ENCODE results near the gene BRPF1. TPM values are rescaled to one million over a fixed set of nuclear protein-coding genes. Genes with fewer than 3 reads are reported as not detected.

Gene BRPF1
- total and polyA plus RNA-seq, 2 experiments from 2014 or later: 8.0 to 24.7 TPM

DNA sequence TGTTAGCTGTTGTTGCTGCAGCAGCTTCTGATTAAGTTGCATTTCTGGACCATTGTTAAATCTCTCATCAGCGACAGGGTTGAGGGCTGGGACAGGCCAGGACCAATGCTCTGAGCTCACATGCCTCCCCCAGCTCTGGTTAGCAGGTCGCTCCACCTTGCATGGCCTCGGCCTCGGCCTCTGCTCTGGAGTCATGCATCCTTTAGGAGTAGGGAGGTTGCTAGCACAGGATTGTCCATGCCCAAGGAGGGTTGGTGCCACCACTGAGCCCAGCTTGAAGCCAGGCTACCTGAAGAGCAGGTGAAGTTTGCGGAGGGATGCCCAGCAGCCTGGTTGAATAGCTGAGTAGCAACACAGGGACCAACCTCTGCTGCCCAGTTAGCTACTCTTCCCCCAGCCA is 39.1 kb upstream of the BRPF1 start (continued):
- TF ChIP-seq, protein P1, sequence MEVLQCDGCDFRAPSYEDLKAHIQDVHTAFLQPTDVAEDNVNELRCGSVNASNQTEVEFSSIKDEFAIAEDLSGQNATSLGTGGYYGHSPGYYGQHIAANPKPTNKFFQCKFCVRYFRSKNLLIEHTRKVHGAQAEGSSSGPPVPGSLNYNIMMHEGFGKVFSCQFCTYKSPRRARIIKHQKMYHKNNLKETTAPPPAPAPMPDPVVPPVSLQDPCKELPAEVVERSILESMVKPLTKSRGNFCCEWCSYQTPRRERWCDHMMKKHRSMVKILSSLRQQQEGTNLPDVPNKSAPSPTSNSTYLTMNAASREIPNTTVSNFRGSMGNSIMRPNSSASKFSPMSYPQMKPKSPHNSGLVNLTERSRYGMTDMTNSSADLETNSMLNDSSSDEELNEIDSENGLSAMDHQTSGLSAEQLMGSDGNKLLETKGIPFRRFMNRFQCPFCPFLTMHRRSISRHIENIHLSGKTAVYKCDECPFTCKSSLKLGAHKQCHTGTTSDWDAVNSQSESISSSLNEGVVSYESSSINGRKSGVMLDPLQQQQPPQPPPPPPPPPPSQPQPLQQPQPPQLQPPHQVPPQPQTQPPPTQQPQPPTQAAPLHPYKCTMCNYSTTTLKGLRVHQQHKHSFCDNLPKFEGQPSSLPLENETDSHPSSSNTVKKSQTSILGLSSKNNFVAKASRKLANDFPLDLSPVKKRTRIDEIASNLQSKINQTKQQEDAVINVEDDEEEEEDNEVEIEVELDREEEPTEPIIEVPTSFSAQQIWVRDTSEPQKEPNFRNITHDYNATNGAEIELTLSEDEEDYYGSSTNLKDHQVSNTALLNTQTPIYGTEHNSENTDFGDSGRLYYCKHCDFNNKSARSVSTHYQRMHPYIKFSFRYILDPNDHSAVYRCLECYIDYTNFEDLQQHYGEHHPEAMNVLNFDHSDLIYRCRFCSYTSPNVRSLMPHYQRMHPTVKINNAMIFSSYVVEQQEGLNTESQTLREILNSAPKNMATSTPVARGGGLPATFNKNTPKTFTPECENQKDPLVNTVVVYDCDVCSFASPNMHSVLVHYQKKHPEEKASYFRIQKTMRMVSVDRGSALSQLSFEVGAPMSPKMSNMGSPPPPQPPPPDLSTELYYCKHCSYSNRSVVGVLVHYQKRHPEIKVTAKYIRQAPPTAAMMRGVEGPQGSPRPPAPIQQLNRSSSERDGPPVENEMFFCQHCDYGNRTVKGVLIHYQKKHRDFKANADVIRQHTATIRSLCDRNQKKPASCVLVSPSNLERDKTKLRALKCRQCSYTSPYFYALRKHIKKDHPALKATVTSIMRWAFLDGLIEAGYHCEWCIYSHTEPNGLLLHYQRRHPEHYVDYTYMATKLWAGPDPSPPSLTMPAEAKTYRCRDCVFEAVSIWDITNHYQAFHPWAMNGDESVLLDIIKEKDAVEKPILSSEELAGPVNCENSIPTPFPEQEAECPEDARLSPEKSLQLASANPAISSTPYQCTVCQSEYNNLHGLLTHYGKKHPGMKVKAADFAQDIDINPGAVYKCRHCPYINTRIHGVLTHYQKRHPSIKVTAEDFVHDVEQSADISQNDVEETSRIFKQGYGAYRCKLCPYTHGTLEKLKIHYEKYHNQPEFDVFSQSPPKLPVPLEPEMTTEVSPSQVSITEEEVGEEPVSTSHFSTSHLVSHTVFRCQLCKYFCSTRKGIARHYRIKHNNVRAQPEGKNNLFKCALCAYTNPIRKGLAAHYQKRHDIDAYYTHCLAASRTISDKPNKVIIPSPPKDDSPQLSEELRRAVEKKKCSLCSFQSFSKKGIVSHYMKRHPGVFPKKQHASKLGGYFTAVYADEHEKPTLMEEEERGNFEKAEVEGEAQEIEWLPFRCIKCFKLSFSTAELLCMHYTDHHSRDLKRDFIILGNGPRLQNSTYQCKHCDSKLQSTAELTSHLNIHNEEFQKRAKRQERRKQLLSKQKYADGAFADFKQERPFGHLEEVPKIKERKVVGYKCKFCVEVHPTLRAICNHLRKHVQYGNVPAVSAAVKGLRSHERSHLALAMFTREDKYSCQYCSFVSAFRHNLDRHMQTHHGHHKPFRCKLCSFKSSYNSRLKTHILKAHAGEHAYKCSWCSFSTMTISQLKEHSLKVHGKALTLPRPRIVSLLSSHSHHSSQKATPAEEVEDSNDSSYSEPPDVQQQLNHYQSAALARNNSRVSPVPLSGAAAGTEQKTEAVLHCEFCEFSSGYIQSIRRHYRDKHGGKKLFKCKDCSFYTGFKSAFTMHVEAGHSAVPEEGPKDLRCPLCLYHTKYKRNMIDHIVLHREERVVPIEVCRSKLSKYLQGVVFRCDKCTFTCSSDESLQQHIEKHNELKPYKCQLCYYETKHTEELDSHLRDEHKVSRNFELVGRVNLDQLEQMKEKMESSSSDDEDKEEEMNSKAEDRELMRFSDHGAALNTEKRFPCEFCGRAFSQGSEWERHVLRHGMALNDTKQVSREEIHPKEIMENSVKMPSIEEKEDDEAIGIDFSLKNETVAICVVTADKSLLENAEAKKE (CRISPR knock-in tag; IDR thresholded peaks at IDR 0.05): no peak
- TF ChIP-seq ZNF331 (CRISPR knock-in tag; IDR thresholded peaks at IDR 0.05; ENCODE audit: low read depth): no peak
- TF ChIP-seq POLR2AphosphoS5 (IDR thresholded peaks at IDR 0.05; ENCODE audit: low read depth): no peak
- no peak for TF ChIP-seq ZNF114 (CRISPR knock-in tag; IDR thresholded peaks at IDR 0.05)
- TF ChIP-seq, protein P2, sequence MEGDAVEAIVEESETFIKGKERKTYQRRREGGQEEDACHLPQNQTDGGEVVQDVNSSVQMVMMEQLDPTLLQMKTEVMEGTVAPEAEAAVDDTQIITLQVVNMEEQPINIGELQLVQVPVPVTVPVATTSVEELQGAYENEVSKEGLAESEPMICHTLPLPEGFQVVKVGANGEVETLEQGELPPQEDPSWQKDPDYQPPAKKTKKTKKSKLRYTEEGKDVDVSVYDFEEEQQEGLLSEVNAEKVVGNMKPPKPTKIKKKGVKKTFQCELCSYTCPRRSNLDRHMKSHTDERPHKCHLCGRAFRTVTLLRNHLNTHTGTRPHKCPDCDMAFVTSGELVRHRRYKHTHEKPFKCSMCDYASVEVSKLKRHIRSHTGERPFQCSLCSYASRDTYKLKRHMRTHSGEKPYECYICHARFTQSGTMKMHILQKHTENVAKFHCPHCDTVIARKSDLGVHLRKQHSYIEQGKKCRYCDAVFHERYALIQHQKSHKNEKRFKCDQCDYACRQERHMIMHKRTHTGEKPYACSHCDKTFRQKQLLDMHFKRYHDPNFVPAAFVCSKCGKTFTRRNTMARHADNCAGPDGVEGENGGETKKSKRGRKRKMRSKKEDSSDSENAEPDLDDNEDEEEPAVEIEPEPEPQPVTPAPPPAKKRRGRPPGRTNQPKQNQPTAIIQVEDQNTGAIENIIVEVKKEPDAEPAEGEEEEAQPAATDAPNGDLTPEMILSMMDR (conservative IDR thresholded peaks at IDR 0.05; ENCODE audit: low read depth in 2 of 2): no peak

DNA sequence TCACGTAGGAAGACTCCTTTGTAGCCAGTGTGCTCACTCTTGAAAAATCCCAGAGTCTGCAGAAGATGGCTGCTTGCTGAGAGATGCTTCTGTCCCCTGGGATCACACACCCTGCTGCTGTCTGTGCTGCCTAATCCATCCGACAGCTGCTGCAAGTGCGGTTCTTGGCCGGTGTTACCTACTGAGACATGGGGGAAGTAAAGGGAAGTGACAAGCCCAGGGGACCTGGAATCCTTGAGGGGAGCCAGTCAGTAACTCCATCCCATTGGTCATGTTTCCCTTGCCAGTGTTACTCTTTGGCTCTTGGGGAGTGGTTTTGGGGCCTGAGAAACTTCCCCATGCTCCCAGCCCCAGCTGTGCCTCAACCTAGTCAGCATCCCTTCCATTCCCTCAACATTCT is 36.2 kb upstream of the BRPF1 start:
- Histone ChIP-seq H3K36me3 (ENCODE audit: insufficient read depth) (no peaks in the 10 kb centered on the region), H2AFZ (no peak overlapping the region), H3F3A (replicated peaks; ENCODE audit: low read depth) (no peaks in the 10 kb centered on the region), H3K9me2 (ENCODE audit: insufficient read depth) (no peaks in the 10 kb centered on the region), H3K79me2 (replicated peaks; ENCODE audit: insufficient read depth) (no peaks in the 10 kb centered on the region), H3K27me3 (ENCODE audit: insufficient read depth) (no peaks in the 10 kb centered on the region), H3K4me1 (ENCODE audit: insufficient read depth) (no peaks in the 10 kb centered on the region), H4K20me1 (replicated peaks; ENCODE audit: insufficient read depth) (no peaks in the 10 kb centered on the region; the same call in 1 of the 2 replicates), H3K4me3 (no peak overlapping the region), H3K27ac (ENCODE audit: low read depth) (no peak overlapping the region), H3K4me2 (no peak overlapping the region)
- Mint-ChIP-seq H3K27ac (no peak overlapping the region), H3K4me1 (no peaks in the 10 kb centered on the region), H3K27me3 (ENCODE audit: insufficient read depth, low read depth, poor library complexity) (peaks cover 2% of the 10 kb centered on the region), H3K9me3 (no peaks in the 10 kb centered on the region), H3K36me3 (ENCODE audit: low read depth) (peaks cover 7% of the 10 kb centered on the region; the same call in 2 of the 3 replicates), H3K4me3 (no peak overlapping the region)
- TF ChIP-seq JUNB (IDR thresholded peaks at IDR 0.05; ENCODE audit: unreplicated experiment): no peak
- ATAC-seq: no peak
- no peak for DNase-seq (ENCODE audit: low spot score)
